ENCODE measurements around the gene HCK. TPM values are rescaled to one million over a fixed set of nuclear protein-coding genes. Genes with fewer than 3 reads are reported as not detected.

HCK gene
- polyA plus RNA-seq, 1 of the 3 experiments (the other 2 are of a cell fraction) = not detected

- Histone ChIP-seq H3K27me3 (ENCODE audit: insufficient read depth) (no peaks in the 10 kb centered on the region), H4K20me1 (ENCODE audit: insufficient read depth) (peaks cover 17% of the 10 kb centered on the region), H3K36me3 (replicated peaks in 1 of 2; ENCODE audit: control insufficient read depth in 1 of 2, insufficient read depth in 2 of 2, low read length in 1 of 2) (peaks cover 39 to 82% of the 10 kb centered on the region in 2 experiments), H3K9ac (no peak overlapping the region), H3K9me2 (no peaks in the 10 kb centered on the region), H3K79me2 (ENCODE audit: insufficient read depth) (no peaks in the 10 kb centered on the region), H3K4me3 (ENCODE audit: low read depth in 2 of 2, low read length in 1 of 2) (no peak overlapping the region), H3K4me1 (ENCODE audit: control insufficient read depth in 1 of 2, insufficient read depth in 2 of 2, low read depth in 1 of 2, low read length in 1 of 2) (no peaks in the 10 kb centered on the region), H3F3A (replicated peaks; ENCODE audit: insufficient read depth) (peaks cover 4% of the 10 kb centered on the region), H3K27ac (ENCODE audit: low read depth in 2 of 2, low read length in 1 of 2) (no peak overlapping the region), H3K9me3 (no peaks in the 10 kb centered on the region), H3K4me2 (no peak overlapping the region), H2AFZ (ENCODE audit: low read depth) (no peak overlapping the region)
- no peak for DNase-seq
- 95% methylated on average over 3 of the region's 3 CpGs for WGBS (ENCODE audit: low lambda C conversion rate)
- ChIA-PET POLR2A (no interaction called here), CTCF (no interaction called here)
- TF ChIP-seq MXI1 (IDR thresholded peaks at IDR 0.05; ENCODE audit: low read depth, low read length) (no peak), GATA2 (CRISPR knock-in tag; IDR thresholded peaks at IDR 0.05) (no peak), RAD21 (IDR thresholded peaks at IDR 0.05; ENCODE audit: low read length) (no peak), CHD2 (IDR thresholded peaks at IDR 0.05; ENCODE audit: low read length, partially characterized antibody) (no peak), FOXJ3 (CRISPR knock-in tag; IDR thresholded peaks at IDR 0.05) (no peak), RCOR1 (IDR thresholded peaks at IDR 0.05; ENCODE audit: low read length) (no peak)
Measured at GRCh38 chr20:32139947-32140346, 87.9 kb downstream of the HCK start.

GRCh38 chr20:32140603-32141002 lies 88.6 kb downstream of the HCK start:
- peaks cover 46 to 88% of the 10 kb centered on the region in 2 experiments for H3K36me3 ChIP-seq (replicated peaks in 1 of 2; ENCODE audit: control insufficient read depth in 1 of 2, insufficient read depth in 2 of 2, low read length in 1 of 2)
- H2AFZ ChIP-seq (ENCODE audit: low read depth) = no peak overlapping the region
- no peak overlapping the region for H3K9ac ChIP-seq
- no peaks in the 10 kb centered on the region for H3K9me2 ChIP-seq
- CTCF ChIA-PET = no interaction called here
- H3K4me2 ChIP-seq = no peak overlapping the region
- H4K20me1 ChIP-seq (ENCODE audit: insufficient read depth) = peaks cover 11% of the 10 kb centered on the region
- H3K4me3 ChIP-seq (ENCODE audit: low read depth in 2 of 2, low read length in 1 of 2) = no peak overlapping the region
- no peaks in the 10 kb centered on the region for H3K27me3 ChIP-seq (ENCODE audit: insufficient read depth)
- no peaks in the 10 kb centered on the region for H3K4me1 ChIP-seq (ENCODE audit: control insufficient read depth in 1 of 2, insufficient read depth in 2 of 2, low read depth in 1 of 2, low read length in 1 of 2)
- peaks cover 4% of the 10 kb centered on the region for H3F3A ChIP-seq (replicated peaks; ENCODE audit: insufficient read depth)
- no peaks in the 10 kb centered on the region for H3K79me2 ChIP-seq (ENCODE audit: insufficient read depth)
- H3K9me3 ChIP-seq = no peaks in the 10 kb centered on the region
- POLR2A ChIA-PET = no interaction called here
- TF ChIP-seq REST (IDR thresholded peaks at IDR 0.05; ENCODE audit: low read depth, low read length) (no peak), USF1 (IDR thresholded peaks at IDR 0.05; ENCODE audit: borderline replicate concordance, low read depth) (no peak), FOXJ3 (CRISPR knock-in tag; IDR thresholded peaks at IDR 0.05) (no peak), TCF12 (IDR thresholded peaks at IDR 0.05) (no peak), EZH2phosphoT487 (IDR thresholded peaks at IDR 0.05; ENCODE audit: borderline replicate concordance, low read depth) (no peak), MAX (IDR thresholded peaks at IDR 0.05; ENCODE audit: low read depth) (no peak), FOXM1 (IDR thresholded peaks at IDR 0.05; ENCODE audit: low read depth) (no peak), ELF1 (IDR thresholded peaks at IDR 0.05) (no peak), PBX3 (IDR thresholded peaks at IDR 0.05) (no peak), GATA2 (CRISPR knock-in tag; IDR thresholded peaks at IDR 0.05) (no peak), CTCF (IDR thresholded peaks at IDR 0.05) (no peak), MEF2A (IDR thresholded peaks at IDR 0.05; ENCODE audit: borderline replicate concordance, low read depth) (no peak), RXRA (IDR thresholded peaks at IDR 0.05; ENCODE audit: borderline replicate concordance, low read depth) (no peak)
- H3K27ac ChIP-seq (ENCODE audit: low read depth in 2 of 2, low read length in 1 of 2) = no peak overlapping the region
- WGBS (ENCODE audit: low lambda C conversion rate) = 76% methylated on average over 4 of the region's 4 CpGs
- no peak for DNase-seq

Measured in SK-N-SH (cell line).